NAMALWA (cell line): ENCODE results near the gene SRI.

ENCODE experiments used
- DNase-seq: peaks from one replicate; pipeline ENCODE4 v3.0.0-alpha.2; 2015; ENCODE audit warnings: low spot score

The SRI gene

GRCh38 chr7:88224601-88225275, 4.9 kb upstream of the SRI start:
- no peak for DNase-seq

GRCh38 chr7:88223265-88223664, 3.4 kb upstream of the SRI start:
- DNase-seq: no peak

- peak; percentile 75 for DNase-seq
Measured at GRCh38 chr7:88218836-88219605, 817 bp downstream of the SRI start.

GRCh38 chr7:88218429-88218745, 1.5 kb downstream of the SRI start:
- no peak for DNase-seq

GRCh38 chr7:88217675-88218428, 2.0 kb downstream of the SRI start:
- peak; percentile 69 for DNase-seq

- DNase-seq: no peak
Measured at GRCh38 chr7:88216276-88216675, 3.6 kb downstream of the SRI start.

GRCh38 chr7:88215295-88215694, 4.5 kb downstream of the SRI start:
- no peak for DNase-seq

GRCh38 chr7:88214456-88214855, 5.4 kb downstream of the SRI start:
- no peak for DNase-seq

GRCh38 chr7:88212918-88213317, 6.9 kb downstream of the SRI start:
- no peak for DNase-seq

- DNase-seq: no peak
Measured at GRCh38 chr7:88208521-88208920, 11.3 kb downstream of the SRI start.

GRCh38 chr7:88206254-88206653, 13.6 kb downstream of the SRI start:
- no peak for DNase-seq

GRCh38 chr7:88205179-88205578, 14.7 kb downstream of the SRI start:
- DNase-seq: no peak

GRCh38 chr7:88204525-88205110, 15.2 kb downstream of the SRI start:
- DNase-seq: no peak

GRCh38 chr7:88203401-88203800, 16.4 kb downstream of the SRI start:
- no peak for DNase-seq

GRCh38 chr7:88202799-88203198, 17.0 kb downstream of the SRI start:
- DNase-seq: no peak

GRCh38 chr7:88202278-88202677, 17.6 kb downstream of the SRI start:
- DNase-seq: no peak

GRCh38 chr7:88201305-88201704, 18.5 kb downstream of the SRI start:
- no peak for DNase-seq

- no peak for DNase-seq
Measured at GRCh38 chr7:88200789-88201188, 19.0 kb downstream of the SRI start.

GRCh38 chr7:88200261-88200660, 19.6 kb downstream of the SRI start:
- DNase-seq: no peak

- DNase-seq: no peak
Measured at GRCh38 chr7:88191911-88192310, 27.9 kb downstream of the SRI start.

GRCh38 chr7:88185650-88186049, 34.2 kb downstream of the SRI start:
- DNase-seq: no peak

- DNase-seq: no peak
Measured at GRCh38 chr7:88184848-88185304, 35.0 kb downstream of the SRI start.

- DNase-seq: no peak
Measured at GRCh38 chr7:88183051-88183450, 36.8 kb downstream of the SRI start.
